Lung (tissue), 12 donors: ENCODE results near the gene CSNK2A1. TPM values are rescaled to one million over a fixed set of nuclear protein-coding genes. Genes with fewer than 3 reads are reported as not detected.

ENCODE experiments used
- ATAC-seq: fragments of 200-7000 bp; cut with Tn5 transposase; one replicate; pipeline ENCODE4 v1.9.1; 2020; ENCODE audit warnings: moderate number of reproducible peaks; ENCODE audit not compliant: insufficient read depth, low FRiP score
- DNase-seq, 3 donors: peaks; one replicate each; pipeline ENCODE4 v3.0.0-alpha.2; 2013 to 2017
- H3K27ac ChIP-seq, 2 donors: one replicate each; pipeline ENCODE4 v1.5.1; 2013; ENCODE audit warnings: mild to moderate bottlenecking in 2 of 2, moderate library complexity in 2 of 2, control low read depth in 1 of 2, inconsistent platforms in 1 of 2, low read depth in 1 of 2, low read length in 1 of 2
- H3K27me3 ChIP-seq, 3 donors: one replicate each; pipeline ENCODE4 v1.5.1; 2013; ENCODE audit warnings: low read length in 2 of 3; ENCODE audit not compliant: control insufficient read depth in 3 of 3, insufficient read depth in 3 of 3
- H3K36me3 ChIP-seq, 4 donors: one replicate each; pipeline ENCODE4 v1.5.1; 2013; ENCODE audit warnings: low read length in 4 of 4, mild to moderate bottlenecking in 1 of 4, moderate library complexity in 1 of 4; ENCODE audit not compliant: control insufficient read depth in 4 of 4, insufficient read depth in 4 of 4
- H3K4me1 ChIP-seq, 5 donors: one replicate each; pipeline ENCODE4 v1.5.1; 2013; ENCODE audit warnings: low read length in 5 of 5, mild to moderate bottlenecking in 2 of 5, moderate library complexity in 1 of 5; ENCODE audit not compliant: control insufficient read depth in 5 of 5, insufficient read depth in 5 of 5
- H3K4me3 ChIP-seq: one replicate; pipeline ENCODE4 v1.5.1; 2013; ENCODE audit warnings: mild to moderate bottlenecking, control low read depth, moderate library complexity
- H3K9ac ChIP-seq, 2 donors: one replicate each; pipeline ENCODE4 v1.5.1; 2013; ENCODE audit warnings: low read length in 2 of 2, control low read depth in 1 of 2; ENCODE audit not compliant: insufficient read depth in 1 of 2
- H3K9me3 ChIP-seq, 4 donors: one replicate each; pipeline ENCODE4 v1.5.1; 2013; ENCODE audit warnings: low read length in 3 of 4, mild to moderate bottlenecking in 1 of 4, moderate library complexity in 1 of 4; ENCODE audit not compliant: control insufficient read depth in 4 of 4, insufficient read depth in 3 of 4
- CTCF ChIP-seq: IDR thresholded peaks from 2 replicates; pipeline ENCODE4 v1.5.1; 2012; ENCODE audit warnings: mild to moderate bottlenecking; ENCODE audit errors: control extremely low read depth, extremely low read depth
- WGBS, 2 donors: extraction: QIAGEN DNeasy Blood & Tissue Kit; methylation state at CpG; one replicate each; pipeline ENCODE4 v1.1.7; 2013; 5-methylcytosine and 5-hydroxymethylcytosine counted together
- polyA plus RNA-seq, 2 donors: library from polyadenylated mRNA; stranded (reverse); fragments of 200-250 nt; gene quantifications; one replicate each; pipeline ENCODE4 v1.2.1, GENCODE V29; 2013
- total RNA-seq, 2 donors: library from RNA; depleted of rRNA in 1 of 2; stranded (reverse); fragments of >200 nt in 1 of 2; gene quantifications; one replicate each; pipeline ENCODE4 v1.2.1, GENCODE V29; 2014 to 2021
- donor health status: control.
- donor health status: control.
- donor health status: Bipolar disorder and iron deficiency.
- donor health status: healthy.
- donor health status: DM: yes; HTN: yes; CAD: no.

CSNK2A1 gene
- total and polyA plus RNA-seq, 4 donors = 20.5 to 186 (median 60.7) TPM

GRCh38 chr20:474581-474980, 69.0 kb downstream of the CSNK2A1 start:
- no peak overlapping the region for H3K4me3 ChIP-seq
- WGBS, 2 donors = 74 to 91% methylated on average over 2 of the region's 2 CpGs
- H3K9me3 ChIP-seq = peaks cover 0 to 3% (median 1%) of the 10 kb centered on the region in 4 donors
- no peak overlapping the region for H3K27ac ChIP-seq
- DNase-seq (no peak), ATAC-seq (no peak)
- H3K27me3 ChIP-seq = no peaks in the 10 kb centered on the region
- TF ChIP-seq CTCF = no peak
- peaks cover 0 to 4% (median 3%) of the 10 kb centered on the region in 4 donors for H3K36me3 ChIP-seq
- H3K9ac ChIP-seq = no peak overlapping the region
- peaks cover 0 to 2% (median 0%) of the 10 kb centered on the region in 5 donors for H3K4me1 ChIP-seq

DNA sequence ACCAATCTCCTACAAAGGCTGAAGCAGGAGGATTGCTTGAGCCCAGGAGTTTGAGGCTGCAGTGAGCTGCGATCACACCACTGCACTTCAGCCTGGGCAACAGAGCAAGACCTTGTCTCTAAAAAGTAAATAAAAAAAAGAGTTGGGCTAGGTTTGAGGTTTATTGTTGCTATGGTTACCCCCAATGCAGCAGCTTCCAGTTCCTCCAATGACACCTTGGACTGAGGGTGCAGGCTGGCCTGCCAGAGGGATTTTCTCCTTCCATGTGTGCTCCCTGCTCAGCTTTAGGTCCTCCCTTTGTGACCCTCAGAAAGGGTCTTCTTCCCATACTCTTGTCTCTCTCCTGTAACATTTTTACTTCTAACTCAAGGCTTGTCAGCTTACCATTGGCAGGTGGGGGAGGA, 70.7 kb downstream of the CSNK2A1 start:
- WGBS, 2 donors = 95 to 100% methylated on average over 1 of the region's 1 CpG
- H3K4me1 ChIP-seq = peaks cover 0 to 2% (median 0%) of the 10 kb centered on the region in 5 donors
- no peak for ATAC-seq
- H3K9ac ChIP-seq = no peak overlapping the region
- peaks cover 0 to 4% (median under 1%) of the 10 kb centered on the region in 4 donors for H3K36me3 ChIP-seq
- no peak for DNase-seq
- no peaks in the 10 kb centered on the region for H3K27me3 ChIP-seq
- peaks cover 0 to 3% (median 1%) of the 10 kb centered on the region in 4 donors for H3K9me3 ChIP-seq
- no peak for TF ChIP-seq CTCF
- H3K27ac ChIP-seq = no peak overlapping the region
- no peak overlapping the region for H3K4me3 ChIP-seq

DNA sequence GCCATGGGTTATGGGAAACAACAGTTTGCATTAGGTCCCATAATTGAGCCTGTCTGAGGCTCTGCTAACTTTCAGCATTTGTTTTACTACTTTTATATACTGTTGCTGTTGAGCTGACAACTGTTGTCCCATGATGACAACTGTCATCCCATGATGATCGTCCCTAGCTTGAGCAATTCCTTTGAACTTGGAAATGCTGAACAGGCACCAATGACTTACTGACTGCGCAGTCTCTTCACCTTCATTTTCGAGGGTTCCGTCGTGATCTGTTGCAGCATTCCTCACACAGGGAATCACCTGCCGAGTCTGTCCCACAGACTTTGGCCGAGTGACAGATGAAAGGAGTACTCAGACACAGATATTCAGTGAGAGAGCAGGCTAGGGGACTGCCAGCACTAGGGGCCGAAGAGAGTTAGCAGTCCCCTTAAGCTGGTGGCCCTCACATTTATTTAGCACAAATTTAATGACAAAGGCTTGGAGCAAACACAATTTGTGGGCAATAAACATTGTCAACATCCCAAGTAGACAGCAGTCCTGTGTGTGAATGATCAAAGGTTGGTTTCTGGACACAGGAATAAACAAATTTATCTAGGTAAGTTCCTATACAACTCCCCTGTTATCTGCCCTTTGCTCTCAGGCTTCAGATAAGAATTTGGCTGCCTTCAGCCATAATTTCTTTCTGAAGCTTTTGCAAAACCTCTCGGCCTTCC, 71.3 kb downstream of the CSNK2A1 start:
- no peak for TF ChIP-seq CTCF
- no peak overlapping the region for H3K9ac ChIP-seq
- peaks cover 0 to 4% (median 0%) of the 10 kb centered on the region in 4 donors for H3K36me3 ChIP-seq
- no peak overlapping the region for H3K4me3 ChIP-seq
- H3K9me3 ChIP-seq = peaks cover 0 to 3% (median 1%) of the 10 kb centered on the region in 4 donors
- 93 to 97% methylated on average over 9 of the region's 9 CpGs for whole genome bisulfite sequencing, 2 donors
- H3K4me1 ChIP-seq = peaks cover 0 to 2% (median 0%) of the 10 kb centered on the region in 5 donors
- ATAC-seq (no peak), DNase-seq (no peak)
- no peaks in the 10 kb centered on the region for H3K27me3 ChIP-seq
- no peak overlapping the region for H3K27ac ChIP-seq
